Measurements from ENCODE around the gene NRXN2. TPM values are rescaled to one million over a fixed set of nuclear protein-coding genes. Genes with fewer than 3 reads are reported as not detected.

NRXN2 gene
- polyA plus RNA-seq, 1 experiment: not detected

DNA sequence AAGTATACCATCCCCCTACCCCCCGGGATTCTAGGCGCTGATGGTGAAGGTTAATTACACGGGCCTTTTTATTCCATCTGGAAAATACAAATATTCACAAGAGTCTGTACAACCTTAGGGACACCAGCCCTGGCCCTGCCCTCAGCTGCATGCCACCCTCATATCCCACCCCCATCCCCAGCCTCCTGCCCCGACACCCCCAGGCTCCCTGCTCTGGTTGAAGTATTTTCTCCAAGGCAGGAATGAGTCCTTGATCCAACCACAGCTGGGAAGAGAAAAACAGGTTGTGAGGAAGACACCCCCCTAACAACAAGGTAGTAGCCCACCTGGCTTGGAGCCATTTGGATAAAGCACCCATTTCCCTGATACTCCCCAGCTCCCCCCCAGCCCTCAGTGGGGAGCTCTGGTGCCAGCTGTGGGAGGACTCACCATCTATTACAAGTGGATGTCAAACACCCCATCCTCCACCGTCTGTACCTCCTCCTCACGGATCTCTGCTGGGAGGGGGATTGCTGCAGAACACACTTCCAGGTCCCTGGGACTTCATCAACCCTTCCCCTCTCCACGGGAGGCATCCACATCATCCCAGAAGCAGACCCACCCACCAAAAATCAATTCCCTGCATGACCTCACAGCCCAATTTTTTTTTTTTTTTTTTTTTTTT, 4.0 kb upstream of the NRXN2 start:
- POLR2A ChIA-PET: no interaction called here
- peaks cover 26% of the 10 kb centered on the region for H3K27me3 ChIP-seq (ENCODE audit: control insufficient read depth, insufficient read depth, low read length)

DNA sequence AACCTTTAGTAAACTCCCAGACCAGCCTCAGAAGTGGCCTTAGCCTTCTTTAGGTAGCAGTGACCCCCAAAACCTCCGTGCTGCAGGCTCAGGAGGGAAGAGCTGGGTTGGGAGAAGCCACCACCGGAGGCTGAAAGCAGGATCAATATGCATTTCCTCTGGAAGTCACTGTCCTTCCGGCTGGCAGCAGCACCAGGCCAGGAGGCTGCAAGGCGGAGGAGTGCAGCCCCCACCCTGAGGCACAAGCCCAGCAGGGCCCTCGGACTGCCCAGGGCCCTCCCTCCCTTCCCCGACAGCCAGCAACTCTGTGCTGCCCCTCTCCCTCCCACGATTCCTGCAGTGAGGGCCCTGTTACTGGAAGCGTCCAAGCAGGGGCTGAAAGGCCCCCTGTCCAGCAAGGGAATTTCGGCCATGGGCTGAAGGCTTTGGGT, 3.2 kb upstream of the NRXN2 start:
- POLR2A ChIA-PET: no interaction called here
- H3K27me3 ChIP-seq (ENCODE audit: control insufficient read depth, insufficient read depth, low read length): peaks cover 33% of the 10 kb centered on the region

More for the DNA sequence above, 4.0 kb upstream of the NRXN2 start:
- CTCF ChIA-PET: interaction anchor here (1.7 kb wide), 1 partner anchor 38 kb away, joined by 11 read pairs; no protein-coding TSS in a partner anchor
- no peak overlapping the region for H3K4me3 ChIP-seq (ENCODE audit: low read depth, low read length)
- no peak for DNase-seq (ENCODE audit: low read depth, low spot score)
- H3K9me3 ChIP-seq (ENCODE audit: control insufficient read depth, insufficient read depth, low read length): no peaks in the 10 kb centered on the region; the same call in 1 of the 2 replicates
- H3K27ac ChIP-seq (ENCODE audit: low read depth, low read length): no peak overlapping the region
- TF ChIP-seq, protein P1, sequence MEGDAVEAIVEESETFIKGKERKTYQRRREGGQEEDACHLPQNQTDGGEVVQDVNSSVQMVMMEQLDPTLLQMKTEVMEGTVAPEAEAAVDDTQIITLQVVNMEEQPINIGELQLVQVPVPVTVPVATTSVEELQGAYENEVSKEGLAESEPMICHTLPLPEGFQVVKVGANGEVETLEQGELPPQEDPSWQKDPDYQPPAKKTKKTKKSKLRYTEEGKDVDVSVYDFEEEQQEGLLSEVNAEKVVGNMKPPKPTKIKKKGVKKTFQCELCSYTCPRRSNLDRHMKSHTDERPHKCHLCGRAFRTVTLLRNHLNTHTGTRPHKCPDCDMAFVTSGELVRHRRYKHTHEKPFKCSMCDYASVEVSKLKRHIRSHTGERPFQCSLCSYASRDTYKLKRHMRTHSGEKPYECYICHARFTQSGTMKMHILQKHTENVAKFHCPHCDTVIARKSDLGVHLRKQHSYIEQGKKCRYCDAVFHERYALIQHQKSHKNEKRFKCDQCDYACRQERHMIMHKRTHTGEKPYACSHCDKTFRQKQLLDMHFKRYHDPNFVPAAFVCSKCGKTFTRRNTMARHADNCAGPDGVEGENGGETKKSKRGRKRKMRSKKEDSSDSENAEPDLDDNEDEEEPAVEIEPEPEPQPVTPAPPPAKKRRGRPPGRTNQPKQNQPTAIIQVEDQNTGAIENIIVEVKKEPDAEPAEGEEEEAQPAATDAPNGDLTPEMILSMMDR (IDR thresholded peaks at IDR 0.05; ENCODE audit: low read depth, low read length): no peak

DNA sequence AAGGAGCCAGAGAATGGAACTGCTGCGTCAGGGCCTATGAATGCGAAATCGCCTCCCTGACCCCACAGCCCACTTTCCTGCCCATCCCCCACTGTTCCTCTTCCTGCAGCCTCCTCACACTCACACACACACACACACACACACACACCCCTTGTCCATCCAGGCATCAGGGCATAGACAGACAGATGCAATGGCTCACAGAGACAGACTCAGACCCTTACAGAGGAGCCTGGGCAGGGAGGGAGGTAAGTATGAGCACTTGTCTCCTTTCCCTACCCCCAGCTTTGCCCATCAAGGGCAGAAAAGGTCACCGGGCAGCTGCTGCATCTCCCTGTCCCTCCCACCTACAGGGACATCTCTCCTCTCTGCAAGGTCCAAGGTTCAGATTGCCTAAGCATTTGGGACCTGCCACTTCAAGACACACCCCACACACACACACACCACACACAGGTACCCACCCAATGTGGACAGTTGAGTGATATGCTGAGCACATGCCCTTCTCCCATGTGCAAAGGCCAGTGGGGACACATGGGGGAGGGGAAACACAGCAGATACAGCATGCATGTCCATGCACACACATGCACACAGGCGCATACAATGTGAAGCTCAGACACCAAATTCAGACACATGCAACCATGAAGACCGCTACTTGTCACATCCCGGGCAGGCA, 2.0 kb upstream of the NRXN2 start:
- POLR2A ChIA-PET: no interaction called here
- Histone ChIP-seq H3K9me3 (ENCODE audit: control insufficient read depth, insufficient read depth, low read length) (no peaks in the 10 kb centered on the region; the same call in 1 of the 2 replicates), H3K4me3 (ENCODE audit: low read depth, low read length) (no peak overlapping the region), H3K27me3 (ENCODE audit: control insufficient read depth, insufficient read depth, low read length) (peaks cover 31% of the 10 kb centered on the region), H3K27ac (ENCODE audit: low read depth, low read length) (no peak overlapping the region)
- CTCF ChIA-PET: interaction anchor here (0.5 kb wide), 1 partner anchor 177 kb away, joined by 3 read pairs; no protein-coding TSS in a partner anchor
- TF ChIP-seq, protein P1 (IDR thresholded peaks at IDR 0.05; ENCODE audit: low read depth, low read length): no peak
- no peak for DNase-seq (ENCODE audit: low read depth, low spot score)

More for the DNA sequence above, 3.2 kb upstream of the NRXN2 start:
- no peak overlapping the region for H3K27ac ChIP-seq (ENCODE audit: low read depth, low read length)
- CTCF ChIA-PET: interaction anchor here (1.7 kb wide), 1 partner anchor 37 kb away, joined by 11 read pairs; no protein-coding TSS in a partner anchor
- TF ChIP-seq, protein P1 (IDR thresholded peaks at IDR 0.05; ENCODE audit: low read depth, low read length): no peak
- DNase-seq (ENCODE audit: low read depth, low spot score): no peak
- H3K9me3 ChIP-seq (ENCODE audit: control insufficient read depth, insufficient read depth, low read length): no peaks in the 10 kb centered on the region; the same call in 1 of the 2 replicates
- H3K4me3 ChIP-seq (ENCODE audit: low read depth, low read length): no peak overlapping the region

DNA sequence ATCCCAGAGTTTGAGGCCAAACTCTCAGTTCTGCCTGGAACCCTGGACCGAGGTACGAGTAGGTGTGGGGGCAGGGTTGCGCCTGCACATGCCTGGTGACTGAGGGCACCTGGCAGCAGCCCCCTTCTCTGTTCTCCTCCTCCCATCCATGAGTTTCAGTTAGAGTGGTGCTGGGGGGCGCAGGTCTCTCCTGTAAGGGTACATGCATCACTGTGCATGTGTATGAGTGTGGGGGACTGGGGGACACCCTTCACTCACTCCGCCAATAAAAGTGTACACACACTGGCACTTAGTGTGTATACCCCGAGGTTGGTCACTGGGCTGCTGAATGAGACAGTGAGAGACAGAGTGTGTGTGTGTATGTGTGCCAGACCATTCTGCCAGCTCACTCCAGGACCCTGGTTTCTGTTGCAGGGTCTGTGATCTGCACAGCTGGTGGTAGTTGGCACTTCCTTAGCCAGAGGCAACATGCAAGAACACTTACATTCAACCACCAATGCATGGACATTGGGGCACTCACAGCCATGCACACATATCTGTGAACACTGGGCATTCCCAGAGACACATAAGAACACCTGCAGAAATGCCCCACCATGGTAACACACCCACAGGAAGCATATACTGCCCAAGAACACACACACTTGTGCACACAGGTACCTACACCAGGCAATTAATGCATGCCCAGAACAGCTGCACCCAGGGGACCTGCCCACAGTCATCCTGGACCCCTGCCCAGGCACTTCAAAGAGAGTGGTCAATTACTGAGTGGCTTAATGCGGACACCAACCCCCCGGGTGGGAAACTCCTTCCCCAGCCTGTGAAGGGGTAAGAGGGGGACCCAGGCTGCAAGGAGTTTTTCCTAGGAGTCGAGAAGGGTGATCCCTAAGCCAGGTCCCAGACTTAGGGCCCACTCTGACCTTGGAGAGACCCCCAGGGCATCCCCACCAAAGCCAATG, 1.2 kb upstream of the NRXN2 start:
- DNase-seq (ENCODE audit: low read depth, low spot score): no peak
- Histone ChIP-seq H3K4me3 (ENCODE audit: low read depth, low read length) (no peak overlapping the region), H3K27ac (ENCODE audit: low read depth, low read length) (no peak overlapping the region), H3K27me3 (ENCODE audit: control insufficient read depth, insufficient read depth, low read length) (peaks cover 33% of the 10 kb centered on the region), H3K9me3 (ENCODE audit: control insufficient read depth, insufficient read depth, low read length) (no peaks in the 10 kb centered on the region; the same call in 1 of the 2 replicates)
- TF ChIP-seq, protein P1 (IDR thresholded peaks at IDR 0.05; ENCODE audit: low read depth, low read length): no peak
- ChIA-PET CTCF (no interaction called here), POLR2A (no interaction called here)
